ENCODE data around the gene YIPF6. TPM values are rescaled to one million over a fixed set of nuclear protein-coding genes. Genes with fewer than 3 reads are reported as not detected.
A peak's percentile ranks its signal among the peaks of the same experiment; 100 is the strongest.
"Not testable (repeated sequence)": the region's sequence is repeated elsewhere in the genome, so short reads cannot be mapped to it uniquely, and the experiment has no call there.

YIPF6 gene
- total and polyA plus RNA-seq, 3 experiments from 2014 or later, result 17.5 to 20.4 (median 19.4) TPM

DNA sequence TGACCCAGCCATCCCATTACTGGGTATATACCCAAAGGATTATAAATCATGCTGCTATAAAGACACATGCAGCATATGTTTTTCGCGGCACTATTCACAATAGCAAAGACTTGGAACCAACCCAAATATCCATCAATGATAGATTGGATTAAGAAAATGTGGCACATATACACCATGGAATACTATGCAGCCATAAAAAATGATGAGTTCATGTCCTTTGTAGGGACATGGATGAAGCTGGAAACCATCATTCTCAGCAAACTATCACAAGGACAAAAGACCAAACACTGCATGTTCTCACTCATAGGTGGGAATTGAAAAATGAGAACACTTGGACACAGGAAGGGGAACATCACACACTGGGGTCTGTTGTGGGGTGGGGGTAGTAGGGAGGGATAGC lies 5.1 kb upstream of the YIPF6 start:
- CTCF ChIA-PET, POLR2A ChIA-PET: not testable (repeated sequence)

DNA sequence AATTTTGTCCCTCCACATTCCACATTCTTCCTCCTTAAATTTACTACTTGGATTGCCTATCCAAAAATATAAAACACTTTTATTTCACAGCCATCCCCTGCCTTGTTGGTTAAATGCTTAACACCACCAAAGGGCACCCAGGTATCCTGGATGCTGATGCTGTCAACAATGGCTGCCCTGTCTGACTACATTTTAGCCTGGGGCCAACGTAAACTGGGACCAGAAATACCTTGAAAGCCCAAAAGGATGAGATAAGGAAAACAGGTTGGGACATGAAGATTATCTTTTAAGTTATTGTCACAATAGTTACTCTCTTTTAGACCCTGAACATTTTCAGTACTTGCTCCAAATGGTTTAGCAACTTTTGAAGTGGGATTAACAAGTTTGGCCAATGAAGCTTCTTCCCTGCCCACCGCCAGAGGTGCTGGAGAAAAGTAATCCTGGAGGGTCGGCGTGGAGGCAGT lies 775 bp upstream of the YIPF6 start:
- H3K27me3 ChIP-seq (ENCODE audit: insufficient read depth, low read length, poor library complexity, severe bottlenecking), result no peaks in the 10 kb centered on the region
- no peaks in the 10 kb centered on the region for H3K9me3 ChIP-seq (ENCODE audit: low read length)
- H3K4me1 ChIP-seq (ENCODE audit: insufficient read depth, low read length), result peaks cover 10% of the 10 kb centered on the region
- H3K4me1 Mint-ChIP-seq, result peaks cover 20 to 50% (median 33%) of the 10 kb centered on the region in 3 donors
- no peaks in the 10 kb centered on the region for H3K9me3 Mint-ChIP-seq
- no peak for DNase-seq
- H3K27ac ChIP-seq (ENCODE audit: low read depth, low read length), result peak overlapping the region; percentile 92
- peak overlapping the region; percentile 81 for H3K4me3 ChIP-seq (ENCODE audit: low read length)
- H3K27me3 Mint-ChIP-seq, result peaks cover 3 to 6% of the 10 kb centered on the region in 2 donors
- ChIA-PET POLR2A (no interaction called here), CTCF (no interaction called here)
- no peaks in the 10 kb centered on the region for H3K36me3 ChIP-seq (ENCODE audit: insufficient read depth, low read length)
- peak overlapping the region; percentile 87 to 97 (median 93) for H3K4me3 Mint-ChIP-seq
- peaks cover 0 to 15% (median 0%) of the 10 kb centered on the region in 3 donors for H3K36me3 Mint-ChIP-seq
- H3K27ac Mint-ChIP-seq, result peak overlapping the region; percentile 95 to 99 (median 98)

More for the DNA sequence above, 5.1 kb upstream of the YIPF6 start:
- H3K4me1 Mint-ChIP-seq, result peaks cover 5 to 13% (median 12%) of the 10 kb centered on the region in 3 donors
- H3K9me3 ChIP-seq (ENCODE audit: low read length); H3K9me3 Mint-ChIP-seq; H3K27me3 ChIP-seq (ENCODE audit: insufficient read depth, low read length, poor library complexity, severe bottlenecking); H3K27ac Mint-ChIP-seq; H3K4me1 ChIP-seq (ENCODE audit: insufficient read depth, low read length); H3K36me3 Mint-ChIP-seq; H3K27me3 Mint-ChIP-seq; H3K4me3 ChIP-seq (ENCODE audit: low read length); DNase-seq; H3K36me3 ChIP-seq (ENCODE audit: insufficient read depth, low read length); H3K4me3 Mint-ChIP-seq; H3K27ac ChIP-seq (ENCODE audit: low read depth, low read length): not testable (repeated sequence)

DNA sequence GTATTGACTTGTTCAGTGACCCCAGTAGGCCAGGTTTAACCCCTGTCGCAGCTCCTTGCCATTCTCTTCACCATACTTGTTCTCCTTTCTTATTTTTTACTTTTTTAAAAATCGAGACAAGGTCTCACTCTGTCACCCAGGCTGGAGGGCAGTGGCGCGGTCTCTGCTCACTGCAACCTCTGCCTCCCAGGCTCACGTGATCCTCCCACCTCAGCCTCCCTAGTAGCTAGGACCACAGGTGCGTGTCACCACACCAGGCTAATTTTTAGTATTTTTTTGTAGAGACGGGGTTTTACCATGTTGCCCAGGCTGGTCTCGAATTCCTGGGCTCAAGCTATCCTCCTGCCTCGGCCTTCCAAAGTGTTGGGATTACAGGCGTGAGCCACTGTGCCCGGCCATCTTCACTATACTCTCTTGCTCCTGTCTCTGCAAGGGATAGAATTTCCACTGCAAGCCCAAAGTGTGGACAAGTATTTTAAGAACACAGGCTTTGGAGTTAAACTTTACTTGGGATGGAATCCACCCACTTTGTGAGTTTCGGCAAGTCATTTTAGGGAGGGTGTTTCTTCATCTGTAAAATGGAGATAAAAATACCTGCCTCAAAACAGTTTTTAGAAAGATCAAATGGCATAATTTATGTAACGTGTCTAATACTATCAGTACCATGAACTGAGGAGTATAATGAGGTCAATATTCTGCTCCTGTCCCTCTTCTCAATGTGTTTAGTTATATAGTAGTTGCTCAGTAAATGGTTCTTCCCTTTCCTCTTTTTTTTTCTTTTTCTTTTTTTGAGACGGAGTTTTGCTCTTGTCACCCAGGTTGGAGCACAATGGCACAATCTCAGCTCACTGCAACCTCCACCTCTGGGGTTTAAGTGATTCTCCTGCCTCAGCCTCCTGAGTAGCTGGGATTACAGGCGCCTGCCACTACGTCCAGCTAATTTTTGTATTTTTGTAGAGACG lies 973 bp downstream of the YIPF6 start:
- CTCF ChIA-PET, result no interaction called here
- peak overlapping the region; percentile 95 to 99 (median 98) for H3K27ac Mint-ChIP-seq
- no peak for DNase-seq
- H3K4me1 Mint-ChIP-seq, result peaks cover 25 to 67% (median 46%) of the 10 kb centered on the region in 3 donors
- H3K27me3 Mint-ChIP-seq, result peaks cover 1 to 2% of the 10 kb centered on the region in 2 donors
- Histone ChIP-seq H3K27ac (ENCODE audit: low read depth, low read length) (peak overlapping the region; percentile 92), H3K36me3 (ENCODE audit: insufficient read depth, low read length) (no peaks in the 10 kb centered on the region), H3K4me1 (ENCODE audit: insufficient read depth, low read length) (peaks cover 17% of the 10 kb centered on the region), H3K9me3 (ENCODE audit: low read length) (no peaks in the 10 kb centered on the region), H3K4me3 (ENCODE audit: low read length) (peak overlapping the region; percentile 81), H3K27me3 (ENCODE audit: insufficient read depth, low read length, poor library complexity, severe bottlenecking) (no peaks in the 10 kb centered on the region)
- peak overlapping the region; percentile 87 to 97 (median 93) for H3K4me3 Mint-ChIP-seq
- POLR2A ChIA-PET, result no interaction called here
- H3K9me3 Mint-ChIP-seq, result no peaks in the 10 kb centered on the region
- H3K36me3 Mint-ChIP-seq, result peaks cover 0 to 26% (median 0%) of the 10 kb centered on the region in 3 donors

DNA sequence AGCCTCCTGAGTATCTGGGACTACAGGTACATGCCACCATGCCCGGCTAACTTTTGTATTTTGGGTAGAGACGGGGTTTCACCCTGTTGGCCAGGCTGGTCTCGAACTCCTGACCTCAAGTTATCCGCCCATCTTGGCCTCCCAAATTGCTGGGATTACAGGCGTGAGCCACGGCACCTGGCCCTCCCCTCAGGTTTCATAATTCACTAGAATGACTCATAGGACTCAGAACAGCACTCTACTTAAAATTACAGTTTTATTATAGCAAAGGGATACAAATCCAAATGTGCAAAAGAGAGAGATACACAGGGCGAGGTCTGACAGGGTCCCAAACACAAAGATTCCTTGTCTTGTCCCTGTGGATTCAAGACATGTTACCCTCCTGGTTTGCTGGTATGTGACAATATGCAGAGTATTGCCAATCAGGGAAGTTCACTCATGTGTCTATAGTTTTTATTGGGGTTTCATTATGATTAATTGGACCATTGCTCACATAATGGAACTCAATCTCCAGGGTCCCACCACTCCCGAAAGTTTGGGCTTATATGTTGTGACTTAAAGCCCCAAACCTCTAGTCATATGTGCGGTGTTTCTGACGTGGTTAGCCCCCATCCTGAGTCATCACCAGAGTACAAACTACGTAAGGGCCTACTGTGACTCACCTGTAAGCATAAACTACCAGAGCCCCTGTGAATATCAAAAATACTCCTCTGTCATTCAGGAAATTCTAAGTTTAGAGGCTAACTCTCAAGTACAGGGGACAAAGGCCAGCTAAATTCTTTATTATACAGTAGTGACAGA lies 5.2 kb downstream of the YIPF6 start:
- peak overlapping the region in 6 of 8 donors; percentile 8 to 77 (median 58) for H3K27ac Mint-ChIP-seq
- peak overlapping the region in 1 of 7 donors; percentile 46 for H3K4me3 Mint-ChIP-seq
- CTCF ChIA-PET, result no interaction called here
- peaks cover 40 to 85% (median 73%) of the 10 kb centered on the region in 3 donors for H3K4me1 Mint-ChIP-seq
- Histone ChIP-seq H3K9me3 (ENCODE audit: low read length) (no peaks in the 10 kb centered on the region), H3K4me3 (ENCODE audit: low read length) (no peak overlapping the region), H3K27ac (ENCODE audit: low read depth, low read length) (no peak overlapping the region), H3K4me1 (ENCODE audit: insufficient read depth, low read length) (peaks cover 18% of the 10 kb centered on the region), H3K36me3 (ENCODE audit: insufficient read depth, low read length) (no peaks in the 10 kb centered on the region), H3K27me3 (ENCODE audit: insufficient read depth, low read length, poor library complexity, severe bottlenecking) (no peaks in the 10 kb centered on the region)
- no peaks in the 10 kb centered on the region for H3K9me3 Mint-ChIP-seq
- H3K36me3 Mint-ChIP-seq, result peaks cover 0 to 28% (median 0%) of the 10 kb centered on the region in 3 donors
- DNase-seq, result peak in 2 of 5 donors; percentile 12 to 60
- POLR2A ChIA-PET, result no interaction called here
- no peaks in the 10 kb centered on the region for H3K27me3 Mint-ChIP-seq

DNA sequence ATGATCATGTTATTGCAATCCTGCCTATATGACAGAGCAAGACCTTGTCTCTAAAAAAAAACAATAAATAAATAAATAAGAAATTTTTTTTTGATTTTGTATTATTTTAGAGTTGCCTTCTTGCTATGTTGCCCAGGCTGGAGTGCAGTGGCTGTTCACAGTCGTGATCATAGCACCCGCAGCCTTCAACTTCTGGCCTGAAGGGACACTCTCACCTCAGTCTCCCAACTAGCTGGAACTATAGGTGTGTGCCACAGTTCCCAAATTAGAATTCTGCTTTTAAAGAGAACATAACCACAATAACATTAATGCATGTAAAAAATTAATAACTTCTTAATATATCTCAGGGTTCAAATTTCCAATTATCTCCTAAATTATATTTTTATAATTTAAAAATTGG lies 7.8 kb downstream of the YIPF6 start:
- Histone ChIP-seq H3K4me3 (ENCODE audit: low read length) (no peak overlapping the region), H3K27me3 (ENCODE audit: insufficient read depth, low read length, poor library complexity, severe bottlenecking) (no peaks in the 10 kb centered on the region), H3K9me3 (ENCODE audit: low read length) (no peaks in the 10 kb centered on the region), H3K4me1 (ENCODE audit: insufficient read depth, low read length) (peaks cover 9% of the 10 kb centered on the region), H3K36me3 (ENCODE audit: insufficient read depth, low read length) (no peaks in the 10 kb centered on the region), H3K27ac (ENCODE audit: low read depth, low read length) (no peak overlapping the region)
- no peak overlapping the region for H3K4me3 Mint-ChIP-seq
- ChIA-PET CTCF (no interaction called here), POLR2A (no interaction called here)
- H3K27me3 Mint-ChIP-seq, result no peaks in the 10 kb centered on the region
- peaks cover 37 to 78% (median 71%) of the 10 kb centered on the region in 3 donors for H3K4me1 Mint-ChIP-seq
- H3K27ac Mint-ChIP-seq, result no peak overlapping the region
- no peaks in the 10 kb centered on the region for H3K9me3 Mint-ChIP-seq
- DNase-seq, result no peak
- H3K36me3 Mint-ChIP-seq, result peaks cover 0 to 34% (median 0%) of the 10 kb centered on the region in 3 donors

DNA sequence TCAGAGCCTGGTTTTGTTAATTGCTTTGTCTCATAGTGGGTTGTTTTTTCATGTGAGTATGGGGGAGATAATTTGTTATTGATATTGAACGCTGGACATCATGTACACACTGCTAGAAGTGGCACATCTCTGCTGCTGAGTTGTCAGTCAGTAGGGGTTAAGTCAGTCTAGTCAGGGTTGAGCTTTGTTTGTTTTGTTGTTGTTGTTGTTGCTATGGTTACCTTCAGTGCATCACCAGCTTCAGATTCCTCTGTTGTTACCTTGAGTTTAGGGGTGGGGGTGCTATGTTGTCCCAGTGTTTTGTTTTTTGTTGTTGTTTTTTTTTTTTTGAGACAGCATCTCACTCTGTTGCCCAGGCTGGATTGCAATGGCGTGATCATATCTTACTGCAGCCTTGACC lies 9.9 kb downstream of the YIPF6 start:
- Mint-ChIP-seq H3K4me3 (peak overlapping the region in 2 of 7 donors; percentile 7 to 11), H3K36me3 (peaks cover 0 to 33% (median 0%) of the 10 kb centered on the region in 3 donors), H3K4me1 (peaks cover 28 to 59% (median 53%) of the 10 kb centered on the region in 3 donors), H3K27me3 (no peaks in the 10 kb centered on the region), H3K27ac (peak overlapping the region; percentile 35 to 97 (median 88)), H3K9me3 (no peaks in the 10 kb centered on the region)
- ChIA-PET POLR2A (no interaction called here), CTCF (no interaction called here)
- Histone ChIP-seq H3K27me3 (ENCODE audit: insufficient read depth, low read length, poor library complexity, severe bottlenecking) (no peaks in the 10 kb centered on the region), H3K27ac (ENCODE audit: low read depth, low read length) (no peak overlapping the region), H3K4me3 (ENCODE audit: low read length) (no peak overlapping the region), H3K9me3 (ENCODE audit: low read length) (no peaks in the 10 kb centered on the region), H3K4me1 (ENCODE audit: insufficient read depth, low read length) (peaks cover 9% of the 10 kb centered on the region), H3K36me3 (ENCODE audit: insufficient read depth, low read length) (no peaks in the 10 kb centered on the region)
- DNase-seq, result peak in 2 of 5 donors; percentile 19 to 32

DNA sequence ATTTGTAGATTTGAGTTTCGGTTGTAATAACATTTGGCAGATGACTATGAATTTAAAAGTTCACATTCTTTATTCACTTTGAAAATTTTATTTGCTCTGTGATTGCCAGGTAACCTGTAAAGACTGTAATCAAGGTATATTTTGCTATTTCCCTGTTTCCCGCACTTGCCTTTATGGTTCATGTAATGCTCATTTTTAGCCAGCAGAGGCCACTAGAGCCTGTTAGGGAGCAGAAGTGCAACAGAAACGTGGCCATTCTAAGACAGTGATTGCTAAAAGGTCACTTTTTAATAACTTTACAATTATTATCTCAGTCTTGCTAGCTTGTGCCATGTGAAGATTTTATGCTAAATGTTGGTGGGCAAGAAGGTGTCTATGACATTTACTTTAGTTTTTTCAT lies 12.4 kb downstream of the YIPF6 start:
- Histone ChIP-seq H3K27me3 (ENCODE audit: insufficient read depth, low read length, poor library complexity, severe bottlenecking) (no peaks in the 10 kb centered on the region), H3K4me3 (ENCODE audit: low read length) (no peak overlapping the region), H3K27ac (ENCODE audit: low read depth, low read length) (no peak overlapping the region), H3K4me1 (ENCODE audit: insufficient read depth, low read length) (no peaks in the 10 kb centered on the region), H3K9me3 (ENCODE audit: low read length) (no peaks in the 10 kb centered on the region), H3K36me3 (ENCODE audit: insufficient read depth, low read length) (no peaks in the 10 kb centered on the region)
- ChIA-PET POLR2A (no interaction called here), CTCF (no interaction called here)
- no peaks in the 10 kb centered on the region for H3K27me3 Mint-ChIP-seq
- H3K36me3 Mint-ChIP-seq, result peaks cover 0 to 36% (median 0%) of the 10 kb centered on the region in 3 donors
- H3K4me3 Mint-ChIP-seq, result no peak overlapping the region
- peak in 3 of 5 donors; percentile 1 to 26 (median 14) for DNase-seq
- peaks cover 19 to 34% (median 32%) of the 10 kb centered on the region in 3 donors for H3K4me1 Mint-ChIP-seq
- no peaks in the 10 kb centered on the region for H3K9me3 Mint-ChIP-seq
- peak overlapping the region in 1 of 8 donors; percentile 58 for H3K27ac Mint-ChIP-seq

DNA sequence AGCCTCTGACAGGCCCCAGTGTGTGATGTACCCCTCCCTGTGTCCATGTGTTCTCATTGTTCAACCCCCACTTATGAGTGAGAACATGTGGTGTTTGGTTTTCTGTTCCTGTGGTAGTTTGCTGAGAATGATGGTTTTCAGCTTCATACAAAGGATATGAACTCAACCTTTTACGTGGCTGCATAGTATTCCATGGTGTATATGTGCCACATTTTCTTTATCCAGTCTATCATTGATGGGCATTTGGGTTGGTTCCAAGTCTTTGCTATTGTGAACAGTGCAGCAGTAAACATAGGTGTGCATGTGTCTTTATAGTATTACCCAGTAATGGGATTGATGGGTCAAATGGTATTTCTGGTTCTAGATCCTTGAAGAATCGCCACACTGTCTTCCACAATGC lies 25.8 kb downstream of the YIPF6 start:
- DNase-seq; H3K9me3 Mint-ChIP-seq; H3K4me3 Mint-ChIP-seq; CTCF ChIA-PET; H3K27ac Mint-ChIP-seq; H3K36me3 ChIP-seq (ENCODE audit: insufficient read depth, low read length); H3K27me3 Mint-ChIP-seq; H3K4me3 ChIP-seq (ENCODE audit: low read length); POLR2A ChIA-PET; H3K27me3 ChIP-seq (ENCODE audit: insufficient read depth, low read length, poor library complexity, severe bottlenecking); H3K4me1 ChIP-seq (ENCODE audit: insufficient read depth, low read length); H3K9me3 ChIP-seq (ENCODE audit: low read length); H3K27ac ChIP-seq (ENCODE audit: low read depth, low read length); H3K4me1 Mint-ChIP-seq: not testable (repeated sequence)
- H3K36me3 Mint-ChIP-seq, result peaks cover 20 to 79% (median 25%) of the 10 kb centered on the region in 3 donors

All from CD8-positive, alpha-beta memory T cell (primary cell).